NCI-H1105 (cell line): ENCODE measurements around the gene ATP6V0B.
A peak's percentile ranks its signal among the peaks of the same experiment; 100 is the strongest.

Experiments
- DNase-seq: peaks from one replicate; lab custom pipeline; 2025; lab: John Stamatoyannopoulos, UW

ATP6V0B gene

DNA sequence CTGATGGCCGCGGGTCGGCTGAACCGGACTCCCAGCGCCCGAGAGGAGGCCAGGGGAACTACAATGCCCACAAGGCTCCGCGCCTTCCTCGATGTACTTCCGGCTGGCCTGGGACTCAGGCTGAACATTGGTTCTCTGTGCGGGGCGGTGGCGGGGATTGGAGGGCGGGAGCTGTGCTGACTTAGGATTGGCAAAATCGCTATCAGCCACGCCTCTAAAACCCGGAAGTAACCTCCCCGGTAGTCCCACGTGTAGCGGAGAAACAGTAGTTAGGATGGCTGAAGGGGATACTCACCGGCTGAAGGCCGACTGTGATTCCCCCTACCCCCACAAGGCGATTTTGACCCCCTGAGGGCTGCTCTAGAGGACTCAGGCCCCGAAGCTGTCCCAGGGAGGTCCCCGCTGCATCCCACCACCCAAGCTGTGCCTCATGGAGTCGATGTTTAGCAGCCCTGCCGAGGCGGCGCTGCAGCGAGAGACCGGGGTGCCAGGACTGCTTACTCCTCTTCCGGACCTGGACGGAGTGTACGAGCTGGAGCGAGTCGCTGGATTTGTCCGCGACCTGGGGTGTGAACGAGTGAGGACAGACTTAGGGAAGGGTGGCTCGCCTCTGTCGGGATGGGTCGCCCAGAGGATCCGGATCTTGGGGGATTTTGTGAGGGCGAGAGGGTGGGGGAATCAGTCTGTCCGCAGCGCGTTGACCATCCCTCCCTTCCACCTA is 4.9 kb upstream of the ATP6V0B start, which contains the start of gene DPH2:
Gene DPH2 (plus strand): TSS at position 265 of the 721 bp plus-strand sequence. CDS start 166 bp downstream, at position 431.
- DNase-seq, result peak; percentile 98

DNA sequence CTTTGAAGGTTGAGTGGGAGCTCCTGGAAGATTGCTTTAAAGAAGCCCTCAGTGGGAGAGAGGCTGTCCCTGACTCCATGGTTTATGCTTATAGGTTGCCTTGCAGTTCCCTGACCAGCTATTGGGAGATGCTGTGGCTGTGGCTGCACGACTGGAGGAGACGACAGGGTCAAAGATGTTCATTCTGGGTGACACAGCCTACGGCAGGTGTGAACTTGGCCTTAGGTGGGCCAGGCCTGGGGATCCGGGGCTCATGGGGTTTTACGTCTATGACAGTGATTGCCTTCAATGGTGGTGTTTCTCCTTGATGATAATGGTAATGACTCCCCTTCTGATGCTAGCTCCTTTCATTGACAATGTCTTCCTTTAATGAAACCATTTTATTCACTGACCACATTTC is 4.3 kb upstream of the ATP6V0B start:
- no peak for DNase-seq

DNA sequence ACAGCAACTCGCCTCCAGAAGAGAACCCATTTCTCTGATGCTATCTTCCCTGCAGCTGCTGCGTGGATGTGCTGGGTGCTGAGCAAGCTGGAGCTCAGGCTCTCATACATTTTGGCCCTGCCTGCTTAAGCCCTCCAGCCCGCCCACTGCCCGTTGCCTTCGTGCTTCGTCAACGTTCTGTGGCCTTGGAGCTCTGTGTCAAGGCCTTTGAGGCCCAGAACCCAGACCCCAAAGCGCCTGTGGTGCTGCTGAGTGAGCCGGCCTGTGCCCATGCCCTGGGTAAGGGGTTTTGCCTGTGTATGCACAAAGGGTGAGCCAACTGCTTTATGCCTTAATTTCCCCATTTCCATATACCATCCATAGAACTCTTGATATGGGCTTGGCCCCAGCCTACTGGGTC is 3.8 kb upstream of the ATP6V0B start:
- DNase-seq, result no peak

DNA sequence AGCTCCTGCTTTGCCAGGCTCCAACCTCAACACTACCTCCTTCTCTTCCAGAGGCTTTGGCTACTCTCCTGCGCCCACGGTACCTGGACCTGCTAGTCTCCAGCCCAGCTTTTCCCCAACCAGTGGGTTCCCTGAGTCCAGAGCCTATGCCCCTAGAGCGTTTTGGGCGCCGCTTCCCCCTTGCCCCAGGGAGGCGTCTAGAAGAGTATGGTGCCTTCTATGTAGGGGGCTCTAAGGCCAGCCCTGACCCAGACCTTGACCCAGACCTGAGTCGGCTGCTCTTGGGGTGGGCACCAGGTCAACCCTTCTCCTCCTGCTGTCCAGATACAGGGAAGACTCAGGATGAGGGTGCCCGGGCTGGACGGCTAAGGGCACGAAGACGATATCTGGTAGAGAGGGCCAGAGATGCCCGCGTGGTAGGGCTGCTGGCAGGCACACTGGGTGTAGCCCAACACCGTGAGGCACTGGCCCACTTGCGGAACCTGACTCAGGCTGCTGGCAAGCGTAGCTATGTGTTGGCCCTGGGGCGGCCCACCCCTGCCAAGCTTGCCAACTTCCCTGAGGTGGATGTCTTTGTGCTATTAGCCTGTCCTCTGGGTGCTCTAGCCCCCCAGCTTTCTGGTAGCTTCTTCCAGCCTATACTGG is 3.3 kb upstream of the ATP6V0B start:
- no peak for DNase-seq

DNA sequence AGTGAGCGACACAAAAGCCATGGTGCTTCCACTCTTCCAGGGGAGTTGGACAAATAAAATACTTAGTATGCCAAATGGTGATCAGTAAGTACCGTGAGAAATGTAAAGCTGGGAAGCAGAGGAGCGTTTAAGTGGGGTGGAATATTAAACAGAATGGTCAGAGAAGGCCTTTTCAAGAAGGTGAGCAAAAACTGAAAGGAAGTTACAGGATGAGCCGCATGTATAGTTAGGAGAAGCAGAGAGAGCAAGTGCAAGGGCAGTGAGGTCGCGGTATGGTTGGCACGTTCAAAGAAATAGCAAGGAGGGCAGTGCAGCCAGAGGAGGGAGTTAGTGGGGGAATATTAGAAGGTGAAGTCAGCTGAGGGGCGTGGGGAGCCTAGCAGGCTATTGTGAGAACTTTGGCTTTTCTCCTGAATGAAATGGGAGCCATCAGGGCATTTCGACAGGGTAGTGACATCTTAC is 748 bp upstream of the ATP6V0B start:
- no peak for DNase-seq

DNA sequence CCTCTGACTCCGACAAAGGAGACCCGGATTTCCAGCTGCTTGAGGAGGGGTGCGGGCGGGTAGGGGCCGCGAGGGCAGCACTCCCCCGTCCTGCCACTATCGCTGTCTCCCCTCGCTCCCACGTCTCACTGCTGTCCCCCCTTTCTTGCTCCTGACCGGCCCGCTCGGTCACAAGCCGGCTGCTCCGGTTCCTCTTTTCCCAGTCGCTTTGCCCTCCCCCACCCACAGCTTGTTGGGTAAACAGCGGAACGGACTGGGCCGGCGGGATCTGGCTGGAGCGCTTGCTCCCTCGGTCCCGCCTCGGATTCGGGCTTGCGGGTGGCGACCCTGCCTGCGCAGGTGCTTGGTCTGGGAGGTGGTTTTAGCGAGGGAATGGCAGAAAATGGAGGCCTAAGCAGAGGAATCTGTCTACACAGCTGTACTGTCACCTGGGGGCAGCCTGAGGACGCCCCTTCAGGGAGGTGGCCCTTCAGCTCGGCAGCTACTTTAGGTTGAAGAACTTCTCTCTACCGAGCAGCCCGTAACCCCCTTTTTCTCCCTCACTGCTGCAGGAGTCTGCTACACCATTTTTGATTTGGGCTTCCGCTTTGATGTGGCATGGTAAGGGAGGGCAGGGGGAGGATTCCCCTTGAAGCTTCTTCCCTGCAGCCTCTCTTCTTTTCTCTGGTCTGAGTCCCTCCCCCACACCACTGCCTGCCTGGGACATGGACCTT is 645 bp downstream of the ATP6V0B start:
- no peak for DNase-seq

DNA sequence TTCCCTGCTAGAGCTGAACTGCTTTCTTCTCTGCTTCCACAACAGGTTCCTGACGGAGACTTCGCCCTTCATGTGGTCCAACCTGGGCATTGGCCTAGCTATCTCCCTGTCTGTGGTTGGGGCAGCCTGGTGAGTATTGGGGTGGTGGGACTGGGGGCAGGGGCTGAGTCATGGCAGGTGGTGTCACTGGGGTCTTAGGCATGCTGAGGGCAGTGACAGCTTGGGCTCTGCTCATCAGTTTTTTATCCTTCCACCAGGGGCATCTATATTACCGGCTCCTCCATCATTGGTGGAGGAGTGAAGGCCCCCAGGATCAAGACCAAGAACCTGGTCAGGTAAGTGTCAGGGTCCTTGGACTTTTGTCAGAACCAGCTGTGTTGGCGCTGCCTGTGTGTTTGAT is 1.3 kb downstream of the ATP6V0B start:
- no peak for DNase-seq

DNA sequence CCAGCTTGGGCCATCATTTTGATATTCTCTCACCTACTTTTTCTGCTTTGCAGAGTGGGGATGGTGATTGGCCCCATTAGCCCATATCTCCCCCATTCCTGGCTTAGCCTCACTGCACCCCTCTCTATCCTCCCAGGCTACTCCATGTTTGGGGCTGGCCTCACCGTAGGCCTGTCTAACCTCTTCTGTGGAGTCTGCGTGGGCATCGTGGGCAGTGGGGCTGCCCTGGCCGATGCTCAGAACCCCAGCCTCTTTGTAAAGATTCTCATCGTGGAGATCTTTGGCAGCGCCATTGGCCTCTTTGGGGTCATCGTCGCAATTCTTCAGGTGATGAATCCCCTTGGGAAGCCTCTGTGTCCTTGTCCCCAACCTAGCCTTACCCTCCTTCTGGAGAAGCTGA is 2.1 kb downstream of the ATP6V0B start:
- no peak for DNase-seq

DNA sequence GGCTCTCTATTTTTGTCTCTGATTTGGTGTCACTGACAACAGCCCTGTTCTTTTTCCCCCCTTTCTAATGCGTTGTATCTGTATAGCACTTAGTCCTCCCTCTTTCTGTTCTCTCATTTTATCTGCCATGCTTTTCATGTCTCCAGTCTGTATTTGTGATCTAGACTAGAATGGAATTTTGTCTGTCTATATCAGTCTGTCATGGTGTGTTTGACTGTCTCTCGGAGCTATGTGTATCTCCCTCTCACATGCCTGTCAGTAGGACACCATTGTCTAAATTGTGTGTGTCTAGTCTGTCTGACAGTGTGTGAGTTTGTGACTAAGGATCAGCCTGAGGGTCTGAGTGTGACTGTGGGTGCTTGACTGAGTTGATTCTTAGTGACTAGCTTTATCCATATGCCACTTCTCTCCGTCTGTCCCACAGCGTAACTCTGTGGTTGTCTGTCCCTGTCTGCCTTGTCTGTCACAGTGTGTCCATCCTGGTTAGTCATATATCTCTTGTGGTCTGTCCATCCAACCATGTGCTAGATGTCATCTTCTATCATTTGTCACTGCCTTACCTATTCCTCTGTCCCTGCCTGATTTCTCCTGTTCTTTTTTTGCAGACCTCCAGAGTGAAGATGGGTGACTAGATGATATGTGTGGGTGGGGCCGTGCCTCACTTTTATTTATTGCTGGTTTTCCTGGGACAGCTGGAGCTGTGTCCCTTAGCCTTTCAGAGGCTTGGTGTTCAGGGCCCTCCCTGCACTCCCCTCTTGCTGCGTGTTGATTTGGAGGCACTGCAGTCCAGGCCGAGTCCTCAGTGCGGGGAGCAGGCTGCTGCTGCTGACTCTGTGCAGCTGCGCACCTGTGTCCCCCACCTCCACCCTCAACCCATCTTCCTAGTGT is 2.9 kb downstream of the ATP6V0B start:
- DNase-seq, result no peak

DNA sequence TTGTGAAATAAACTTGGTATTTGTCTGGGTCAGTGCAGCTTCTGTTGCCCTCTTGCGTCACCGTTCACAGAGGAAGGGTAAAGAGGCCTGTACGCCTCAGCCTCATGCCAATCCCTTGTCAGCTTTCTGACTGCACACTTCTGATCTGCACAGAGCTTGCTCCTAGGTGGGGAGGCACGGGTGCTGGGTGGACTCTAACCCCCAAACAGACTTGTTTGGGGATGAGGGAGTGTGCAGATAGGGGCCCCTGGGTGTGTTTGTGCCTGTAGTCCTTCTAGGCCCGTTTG is 3.4 kb downstream of the ATP6V0B start:
- DNase-seq, result no peak

DNA sequence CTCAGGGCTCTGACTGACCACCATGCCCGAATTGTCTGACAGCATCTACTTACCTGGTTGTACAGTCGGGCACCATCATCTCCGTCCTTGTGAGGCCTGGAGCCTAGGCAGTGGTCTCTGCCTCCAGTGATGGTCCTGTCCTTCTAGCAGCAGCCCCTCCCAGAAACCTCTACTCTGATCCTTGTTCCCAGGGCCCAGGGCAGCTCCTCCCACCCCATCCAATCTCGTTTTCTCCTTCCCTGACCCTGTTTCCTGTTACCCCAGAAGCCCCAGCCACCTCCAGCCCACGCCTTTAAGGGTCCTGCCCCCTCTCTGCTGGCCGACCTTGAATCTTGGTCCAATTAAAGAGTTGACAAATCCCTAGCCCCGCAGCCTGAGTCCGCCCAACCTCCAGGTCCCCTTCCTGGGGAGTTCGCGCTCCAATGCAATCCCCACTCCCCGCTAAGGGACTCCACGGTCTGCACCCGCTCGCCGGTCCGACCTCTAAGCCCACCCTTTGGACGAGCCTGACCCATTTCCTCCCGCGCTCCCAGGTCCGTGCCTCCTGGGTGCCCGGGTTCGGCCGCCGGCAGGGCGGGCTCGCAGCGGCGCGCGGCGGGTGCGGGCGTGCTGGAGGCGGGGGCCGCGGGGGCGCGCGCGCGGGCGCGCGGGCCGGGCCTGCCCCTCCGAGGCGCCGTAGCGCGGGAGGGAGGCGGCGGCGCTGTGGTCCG is 3.9 kb downstream of the ATP6V0B start, which contains the start of gene B4GALT2:
Gene B4GALT2 (plus strand): TSS at position 660 of the 710 bp plus-strand sequence. CDS start 1,951 bp downstream, outside the sequence.
- peak; percentile 27 for DNase-seq

DNA sequence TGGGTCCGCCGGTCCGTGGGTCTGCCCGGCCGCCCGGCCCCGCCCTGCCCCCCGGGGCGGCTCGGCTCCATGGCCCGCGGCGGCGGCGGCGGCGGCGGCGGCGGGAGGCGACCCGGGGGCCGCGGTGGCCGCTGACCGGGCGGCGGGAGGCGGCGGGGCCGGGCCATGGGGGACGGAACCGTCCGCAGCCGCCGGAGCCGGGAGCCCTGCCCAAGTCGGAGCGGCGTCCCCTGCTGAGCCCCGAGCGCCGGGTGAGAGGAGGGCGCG is 4.4 kb downstream of the ATP6V0B start:
- DNase-seq, result no peak

DNA sequence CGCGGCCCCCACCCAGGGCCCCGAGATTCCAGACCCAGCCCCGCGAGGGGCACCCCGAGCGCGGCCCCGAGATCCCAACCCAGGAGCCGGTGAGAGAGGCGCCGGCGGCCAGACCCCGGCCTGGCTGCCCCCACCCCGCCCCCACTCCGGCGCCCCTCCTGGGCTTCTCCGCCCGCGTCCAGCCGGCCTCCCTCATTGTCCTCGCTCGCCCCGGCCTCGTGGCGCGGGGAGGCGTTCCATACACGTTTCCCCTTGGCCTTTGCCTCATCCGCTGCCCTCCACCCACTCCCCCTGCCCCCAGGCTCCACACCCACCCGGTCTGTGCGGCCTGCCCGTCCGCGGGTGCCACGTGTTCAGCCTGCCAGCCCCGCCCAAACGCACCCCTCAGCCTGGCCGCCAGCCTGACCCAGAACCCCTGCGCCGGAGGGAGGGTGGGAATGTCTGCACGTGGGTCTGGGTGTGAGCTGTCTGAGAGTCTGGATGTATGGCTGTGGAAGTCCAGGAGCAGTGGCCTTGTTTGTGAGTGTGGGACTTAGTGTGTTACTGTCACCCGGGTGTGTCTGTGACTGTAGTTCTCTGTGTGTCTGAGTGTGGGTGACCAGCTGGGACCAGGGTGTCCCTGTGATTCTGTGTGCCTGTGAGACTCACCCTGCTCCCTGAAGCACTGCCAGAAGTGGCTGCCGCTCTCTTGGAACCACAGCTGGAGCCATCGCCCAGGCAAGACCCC is 4.9 kb downstream of the ATP6V0B start:
- peak; percentile 51 for DNase-seq

DNA sequence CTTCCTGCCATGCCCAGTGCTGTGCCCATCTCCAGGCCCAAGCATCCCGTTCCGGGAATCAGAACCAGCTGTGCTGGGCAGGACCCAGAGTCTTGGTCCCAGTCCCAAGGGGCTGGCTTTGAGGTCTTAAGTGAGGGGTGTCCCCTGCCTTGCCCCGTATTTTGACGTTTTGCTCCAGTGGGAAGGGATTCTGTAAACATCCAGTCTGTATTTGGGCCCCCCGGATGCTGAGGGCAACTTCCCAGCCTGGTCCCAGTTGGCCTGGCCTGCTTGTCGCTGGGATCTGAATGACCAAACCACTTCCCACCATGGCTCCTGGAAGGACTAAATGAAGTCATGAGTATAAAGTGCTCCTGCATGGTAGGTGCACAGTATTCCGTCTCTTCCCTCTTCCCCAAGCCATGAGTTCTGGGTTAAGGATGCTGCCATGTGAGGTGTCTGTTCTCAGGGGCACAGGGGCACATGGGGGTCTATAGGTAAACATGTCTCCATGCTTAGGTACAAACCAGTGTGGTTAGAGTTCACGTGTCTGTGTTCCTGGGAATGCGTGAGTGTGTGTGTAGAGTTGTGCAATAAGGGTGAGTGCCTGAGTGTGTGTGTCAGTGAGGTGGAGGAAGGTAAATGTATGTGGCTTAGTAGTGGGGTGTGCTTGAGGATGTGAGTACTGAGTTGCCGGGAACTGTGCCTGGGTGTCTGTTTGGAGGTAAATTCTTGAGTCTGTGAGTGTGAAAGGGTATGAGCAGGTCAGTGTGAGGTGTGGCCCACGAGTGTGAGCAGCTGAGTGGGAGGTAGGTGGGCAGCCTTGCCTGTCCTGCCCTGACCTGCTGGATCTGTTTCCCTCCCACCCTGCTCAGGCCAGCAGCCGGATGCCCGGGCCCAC is 5.7 kb downstream of the ATP6V0B start:
- DNase-seq, result no peak

DNA sequence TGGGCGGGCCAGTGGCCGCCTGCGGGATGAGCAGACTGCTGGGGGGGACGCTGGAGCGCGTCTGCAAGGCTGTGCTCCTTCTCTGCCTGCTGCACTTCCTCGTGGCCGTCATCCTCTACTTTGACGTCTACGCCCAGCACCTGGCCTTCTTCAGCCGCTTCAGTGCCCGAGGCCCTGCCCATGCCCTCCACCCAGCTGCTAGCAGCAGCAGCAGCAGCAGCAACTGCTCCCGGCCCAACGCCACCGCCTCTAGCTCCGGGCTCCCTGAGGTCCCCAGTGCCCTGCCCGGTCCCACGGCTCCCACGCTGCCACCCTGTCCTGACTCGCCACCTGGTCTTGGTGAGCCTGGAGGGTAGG is 6.4 kb downstream of the ATP6V0B start:
- no peak for DNase-seq

DNA sequence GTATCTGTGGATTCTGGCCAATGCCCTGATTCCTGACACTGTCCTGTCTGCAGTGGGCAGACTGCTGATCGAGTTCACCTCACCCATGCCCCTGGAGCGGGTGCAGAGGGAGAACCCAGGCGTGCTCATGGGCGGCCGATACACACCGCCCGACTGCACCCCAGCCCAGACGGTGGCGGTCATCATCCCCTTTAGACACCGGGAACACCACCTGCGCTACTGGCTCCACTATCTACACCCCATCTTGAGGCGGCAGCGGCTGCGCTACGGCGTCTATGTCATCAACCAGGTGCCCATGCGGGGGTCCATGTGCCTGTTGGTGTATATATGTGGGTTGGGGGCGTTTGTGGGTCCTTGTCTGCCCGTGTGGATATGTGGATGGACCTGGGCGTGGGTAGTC is 6.9 kb downstream of the ATP6V0B start:
- DNase-seq, result no peak

DNA sequence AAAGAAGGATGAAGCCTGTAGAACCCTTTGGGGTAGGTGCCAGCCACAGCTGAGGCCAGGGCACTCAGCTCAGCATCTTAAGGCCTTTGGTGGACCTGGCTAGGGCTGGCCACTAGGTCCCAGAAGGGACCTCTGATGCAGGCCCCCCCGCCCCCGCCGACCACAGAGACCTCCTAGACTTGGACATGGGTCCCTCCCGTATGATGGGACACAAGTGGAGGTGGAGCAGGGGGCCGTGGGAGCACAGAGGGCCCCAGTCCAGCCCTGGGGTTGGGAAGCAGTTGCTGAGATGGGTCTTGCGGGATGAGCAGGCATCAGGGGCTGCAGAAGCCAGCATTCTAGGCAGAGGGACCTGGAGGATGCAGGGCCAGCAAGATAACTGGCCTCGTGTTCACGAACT is 7.5 kb downstream of the ATP6V0B start:
- DNase-seq, result no peak

DNA sequence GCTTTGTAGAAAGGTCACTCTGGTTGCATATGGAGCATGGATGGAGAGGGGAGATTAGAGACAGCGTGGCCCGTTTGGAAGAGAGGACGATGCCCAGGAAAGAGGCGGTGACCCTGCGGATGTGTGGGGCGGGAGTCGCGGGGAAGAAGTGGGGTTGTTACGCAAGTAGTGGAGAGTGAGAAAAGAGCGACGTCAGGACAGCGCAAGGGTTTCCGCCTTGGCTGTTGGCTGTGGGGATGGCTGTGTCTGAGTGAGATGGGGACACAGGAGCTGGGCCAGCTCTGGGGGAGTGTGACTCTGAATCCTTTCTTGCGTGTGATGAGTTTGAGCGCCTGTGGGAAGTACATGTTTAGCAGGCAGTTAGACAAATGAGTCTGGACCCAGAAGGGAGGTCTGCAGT is 8.0 kb downstream of the ATP6V0B start:
- DNase-seq, result no peak

DNA sequence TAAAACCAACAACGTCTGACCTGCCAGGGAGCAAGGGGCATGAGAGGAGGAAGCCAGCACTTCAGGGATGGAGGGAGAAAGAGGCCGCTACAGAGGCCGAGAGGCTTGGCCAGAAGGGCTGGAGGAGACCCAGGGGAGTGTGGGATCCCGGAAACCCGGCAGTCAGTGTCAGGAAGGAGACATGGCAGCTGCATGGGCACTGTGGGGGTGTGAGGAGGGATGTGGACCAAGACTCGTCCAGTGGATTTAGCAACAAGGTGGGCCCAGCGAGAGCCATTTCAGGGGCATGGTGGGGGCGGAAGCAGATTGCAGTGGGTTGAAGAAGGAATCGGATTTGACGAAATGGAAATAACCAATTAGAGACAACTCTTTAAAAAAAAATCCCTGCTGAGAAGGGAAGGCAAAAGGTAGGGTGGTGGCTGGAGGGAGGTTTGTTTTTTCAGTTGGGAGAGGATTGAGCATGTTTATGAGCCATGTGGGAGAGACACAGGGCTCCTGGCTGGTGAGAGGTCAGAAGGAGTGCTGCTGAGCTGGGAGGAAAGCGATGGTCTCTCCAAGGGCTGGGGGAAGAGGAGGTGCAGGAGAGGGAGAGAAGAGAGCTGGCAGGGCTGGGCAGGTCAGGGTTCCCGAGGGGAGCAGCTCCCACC is 8.6 kb downstream of the ATP6V0B start:
- no peak for DNase-seq

DNA sequence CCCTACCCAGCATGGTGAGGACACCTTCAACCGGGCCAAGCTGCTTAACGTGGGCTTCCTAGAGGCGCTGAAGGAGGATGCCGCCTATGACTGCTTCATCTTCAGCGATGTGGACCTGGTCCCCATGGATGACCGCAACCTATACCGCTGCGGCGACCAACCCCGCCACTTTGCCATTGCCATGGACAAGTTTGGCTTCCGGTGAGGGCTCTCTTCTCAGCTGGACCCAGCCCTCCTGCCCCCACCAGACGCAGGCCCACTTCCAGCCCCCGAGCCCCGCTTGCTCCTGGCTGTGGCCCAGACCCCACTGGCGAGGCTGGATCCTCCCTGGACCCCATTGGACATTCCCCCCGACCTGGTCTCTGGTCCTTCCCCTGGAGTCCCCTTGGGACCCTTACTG is 10.1 kb downstream of the ATP6V0B start:
- no peak for DNase-seq
